Stimulated activated naive CD4-positive, alpha-beta T cell treated with Interleukin-2 at 50 U/mL for 16 hours (primary cell): Measurements from ENCODE around the gene ST3GAL6.

Source experiments
- DNase-seq: peaks from one replicate; lab custom pipeline; 2025; lab: John Stamatoyannopoulos, UW

The ST3GAL6 gene, protein sequence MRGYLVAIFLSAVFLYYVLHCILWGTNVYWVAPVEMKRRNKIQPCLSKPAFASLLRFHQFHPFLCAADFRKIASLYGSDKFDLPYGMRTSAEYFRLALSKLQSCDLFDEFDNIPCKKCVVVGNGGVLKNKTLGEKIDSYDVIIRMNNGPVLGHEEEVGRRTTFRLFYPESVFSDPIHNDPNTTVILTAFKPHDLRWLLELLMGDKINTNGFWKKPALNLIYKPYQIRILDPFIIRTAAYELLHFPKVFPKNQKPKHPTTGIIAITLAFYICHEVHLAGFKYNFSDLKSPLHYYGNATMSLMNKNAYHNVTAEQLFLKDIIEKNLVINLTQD

DNA sequence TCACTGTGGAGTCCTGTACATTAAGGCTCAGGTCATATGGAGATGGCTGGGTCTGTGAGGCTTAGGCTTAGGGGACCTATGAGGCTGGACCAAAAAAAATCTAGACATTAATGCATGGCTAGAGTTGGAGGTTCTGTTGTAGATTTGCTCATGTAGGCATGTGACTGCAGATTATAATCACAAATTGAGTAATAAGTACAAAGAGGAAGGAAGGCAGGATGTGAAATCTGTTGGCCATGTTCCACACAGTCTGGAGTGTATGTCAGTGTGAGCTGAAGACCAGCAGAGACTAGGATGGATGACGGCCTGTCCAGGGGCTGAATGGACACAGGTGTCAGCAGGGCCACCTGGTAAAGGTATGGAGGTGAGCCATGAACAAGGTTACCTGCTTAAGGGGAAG lies at the start of gene ST3GAL6:
ST3GAL6 (plus strand) TSS at position 265 of the 400 bp plus-strand sequence. CDS start 5,101 bp downstream, outside the sequence.
- no peak for DNase-seq

- DNase-seq: no peak
Observed at GRCh38 chr3:98713984-98714383, 49.2 kb upstream of the ST3GAL6 start.

GRCh38 chr3:98717584-98717983 lies 45.6 kb upstream of the ST3GAL6 start:
- DNase-seq: no peak

- no peak for DNase-seq
Observed at GRCh38 chr3:98718730-98719129, 44.4 kb upstream of the ST3GAL6 start.

- DNase-seq: no peak
Observed at GRCh38 chr3:98721776-98722175, 41.4 kb upstream of the ST3GAL6 start.

DNA sequence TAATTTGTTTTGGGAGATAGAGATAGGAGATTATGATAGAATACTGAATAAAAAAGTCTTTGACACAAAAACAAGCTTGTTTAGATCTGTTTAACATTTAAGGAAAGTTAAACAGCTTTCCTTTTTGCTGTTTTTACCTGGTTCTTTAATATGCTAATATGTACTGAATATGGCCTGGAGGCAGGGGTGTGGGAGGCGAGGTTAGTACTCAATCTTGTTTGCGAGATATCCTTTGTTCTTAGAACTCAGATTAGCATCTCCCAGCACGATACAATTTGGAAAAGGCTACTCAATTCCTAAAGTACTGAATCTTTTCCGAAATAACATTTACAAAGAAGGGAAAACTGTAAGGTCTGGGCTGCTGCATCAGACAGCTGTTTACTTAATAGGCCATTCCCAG lies 40.8 kb upstream of the ST3GAL6 start:
- DNase-seq: no peak

- DNase-seq: no peak
Observed at GRCh38 chr3:98725352-98725751, 37.8 kb upstream of the ST3GAL6 start.

DNA sequence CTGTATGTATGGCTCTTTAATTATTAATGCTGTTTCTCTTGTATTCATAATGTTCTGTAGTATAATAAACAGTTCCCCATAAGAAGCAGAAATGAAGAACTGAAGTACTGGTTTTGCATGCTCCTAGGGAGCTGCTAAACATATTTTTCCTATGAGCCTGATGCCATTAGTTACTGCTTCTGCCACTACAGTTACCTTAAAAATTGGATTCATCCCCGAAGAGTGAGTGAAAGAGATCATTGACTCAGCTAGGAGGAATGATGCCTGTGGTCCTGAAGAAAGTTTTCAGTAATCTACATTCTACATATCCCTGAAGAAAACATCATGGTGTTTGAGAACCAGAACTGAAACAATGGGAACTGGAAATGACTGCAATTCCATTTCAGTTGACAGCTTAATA lies 37.1 kb upstream of the ST3GAL6 start:
- DNase-seq: no peak

GRCh38 chr3:98727638-98728037 lies 35.5 kb upstream of the ST3GAL6 start:
- DNase-seq: no peak

DNA sequence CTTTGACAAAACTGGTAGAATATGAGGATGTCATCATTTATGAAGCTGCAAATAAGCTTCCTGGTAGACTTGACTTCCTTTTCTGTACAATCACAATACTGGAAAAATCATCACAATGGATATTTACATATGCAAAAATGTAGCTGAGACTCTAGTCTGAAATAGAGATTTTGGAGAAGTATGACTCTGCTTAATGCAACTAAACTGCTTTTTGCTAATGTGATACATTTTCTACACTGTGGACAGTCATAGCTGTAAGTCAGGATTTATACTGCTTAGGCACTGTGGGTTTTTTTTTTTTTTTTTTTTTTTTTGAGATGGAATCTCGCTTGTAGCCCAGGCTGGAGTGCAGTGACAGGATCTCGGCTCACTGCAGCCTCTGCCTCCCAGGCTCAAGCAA lies 34.5 kb upstream of the ST3GAL6 start:
- DNase-seq: no peak

GRCh38 chr3:98730338-98730737 lies 32.8 kb upstream of the ST3GAL6 start:
- no peak for DNase-seq

- no peak for DNase-seq
Observed at GRCh38 chr3:98730886-98731537, 32.1 kb upstream of the ST3GAL6 start.

DNA sequence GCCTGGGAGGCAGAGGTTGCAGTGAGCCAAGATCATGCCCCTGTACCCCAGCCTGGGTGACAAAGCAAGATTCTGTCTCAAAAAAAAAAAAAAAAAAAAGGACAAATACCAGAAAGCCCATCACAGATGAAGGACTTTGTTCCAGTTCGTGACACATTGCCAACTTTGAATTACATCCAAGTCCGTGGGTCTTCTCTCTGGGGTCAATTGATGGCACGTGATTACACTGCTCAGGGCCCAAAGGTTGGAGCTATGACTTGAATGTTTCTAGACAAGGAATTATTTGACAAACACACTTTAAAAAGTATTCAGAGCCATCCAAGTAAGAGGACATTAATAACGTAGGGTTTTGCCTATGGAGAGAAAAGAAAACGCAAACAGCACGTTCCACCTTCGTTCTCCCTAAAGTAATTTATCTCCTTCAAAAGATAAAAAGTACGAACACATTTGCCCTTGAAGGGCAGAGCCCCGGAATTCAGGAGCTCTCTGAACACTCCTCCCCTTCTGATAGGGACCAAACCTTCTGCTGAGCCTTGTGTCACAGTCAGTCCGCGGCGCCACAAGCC lies 31.3 kb upstream of the ST3GAL6 start:
- no peak for DNase-seq

- DNase-seq: no peak
Observed at GRCh38 chr3:98732286-98733052, 30.7 kb upstream of the ST3GAL6 start.

GRCh38 chr3:98733053-98733811 lies 29.9 kb upstream of the ST3GAL6 start:
- DNase-seq: no peak

DNA sequence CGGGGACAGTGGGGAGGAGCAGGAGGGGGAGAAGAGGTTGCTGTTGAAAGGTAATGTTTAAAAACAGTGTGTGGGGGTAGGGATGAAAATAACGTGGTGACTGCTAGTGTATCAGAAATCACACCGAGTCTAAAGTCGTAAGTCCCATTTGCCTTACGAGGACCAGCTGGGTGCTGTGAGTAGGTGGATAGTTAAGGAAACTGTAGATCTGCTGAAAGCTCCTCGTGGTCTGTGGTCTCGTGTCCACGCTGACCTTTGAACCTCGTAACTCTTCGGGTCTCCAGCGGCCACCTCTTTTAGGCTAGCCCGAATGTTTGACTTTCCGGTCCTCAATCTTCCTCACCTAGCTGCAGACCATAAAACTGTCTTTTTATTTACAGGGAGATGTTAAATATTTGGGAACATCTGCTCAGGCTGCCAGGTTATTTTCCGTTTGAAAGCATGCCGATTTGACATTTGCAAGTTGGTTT lies 29.3 kb upstream of the ST3GAL6 start:
- no peak for DNase-seq

GRCh38 chr3:98734306-98734705 lies 28.8 kb upstream of the ST3GAL6 start:
- DNase-seq: no peak

DNA sequence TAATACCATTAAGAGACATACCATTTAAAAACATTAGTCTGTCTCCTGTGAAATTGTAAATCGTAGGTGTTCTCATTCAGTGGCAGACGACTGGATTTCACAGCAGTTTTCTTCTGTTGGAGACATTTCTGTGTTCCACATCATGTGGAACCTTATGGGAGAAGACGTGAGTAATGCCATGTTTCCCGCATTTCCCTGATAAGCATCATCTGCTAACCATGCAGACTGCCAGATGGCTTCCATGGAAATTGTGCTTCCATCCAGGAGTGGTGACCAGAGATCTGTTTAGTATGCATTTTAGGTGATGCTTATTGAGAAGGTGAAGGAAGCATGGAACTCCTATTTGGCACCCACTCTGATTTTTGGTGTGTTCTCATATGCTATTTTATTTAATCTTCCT lies 28.4 kb upstream of the ST3GAL6 start:
- no peak for DNase-seq

DNA sequence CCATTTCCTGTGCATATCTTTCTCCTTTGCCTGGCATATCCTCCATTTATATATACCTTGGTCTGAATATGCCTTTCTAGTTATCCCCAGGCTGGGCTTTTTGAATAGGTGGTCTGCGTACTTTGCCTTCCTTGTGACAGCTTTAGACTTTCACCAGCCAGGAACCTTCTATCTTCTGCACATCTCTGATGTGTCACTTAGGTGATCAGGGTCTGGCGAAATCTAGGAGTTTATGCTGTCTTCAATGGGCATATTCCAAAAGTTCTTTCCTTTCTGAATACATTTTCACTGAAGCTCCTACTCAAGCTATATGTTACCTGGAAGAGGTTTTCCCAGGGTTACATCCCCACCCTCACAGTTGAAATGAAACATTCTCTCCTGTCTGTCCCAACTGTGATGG lies 27.8 kb upstream of the ST3GAL6 start:
- DNase-seq: no peak

DNA sequence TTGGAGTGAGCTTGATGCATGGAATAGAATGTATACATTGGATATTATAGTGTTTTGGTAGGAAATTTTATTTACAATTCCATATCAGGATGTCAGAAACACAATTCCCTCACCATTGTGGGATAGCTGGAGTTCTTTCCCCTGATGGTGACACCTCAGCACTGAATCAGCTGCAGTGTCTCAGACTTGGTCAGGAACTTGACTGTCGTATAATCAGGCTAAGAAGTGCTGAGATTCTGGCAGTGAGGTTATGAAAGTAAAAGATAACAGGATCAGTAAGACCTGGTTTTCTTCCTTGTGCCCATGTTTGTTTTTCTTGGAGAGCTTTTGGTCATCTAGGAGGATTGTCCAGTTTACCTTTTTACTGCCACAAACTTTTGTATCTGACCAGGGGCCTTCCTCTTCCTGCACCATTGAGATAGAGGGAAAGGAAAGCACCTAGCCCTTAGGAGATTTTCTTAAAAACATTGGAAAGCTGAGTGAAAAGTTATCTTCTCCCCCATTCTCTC lies 27.3 kb upstream of the ST3GAL6 start:
- no peak for DNase-seq

GRCh38 chr3:98737301-98737700 lies 25.8 kb upstream of the ST3GAL6 start:
- DNase-seq: no peak

DNA sequence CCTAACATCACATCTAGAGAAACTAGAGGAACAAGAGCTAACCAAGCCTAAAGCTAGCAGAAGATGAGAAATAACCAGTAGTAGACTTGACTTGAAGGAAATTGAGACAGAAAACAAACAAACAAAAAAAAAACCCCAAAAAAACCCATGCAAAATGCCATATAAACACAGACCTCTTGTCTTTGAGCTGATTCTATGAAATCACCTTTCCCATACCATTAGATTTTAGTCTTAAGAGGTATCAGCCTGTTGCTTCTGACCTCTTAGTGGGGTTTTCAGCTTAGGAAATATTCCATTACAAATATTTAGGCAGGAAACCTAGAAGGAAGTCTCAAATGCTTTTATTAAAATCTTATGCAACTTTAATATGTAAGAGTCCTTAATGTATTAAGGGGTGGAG lies 23.9 kb upstream of the ST3GAL6 start:
- no peak for DNase-seq
